Measurements from ENCODE around the gene ERF. TPM values are rescaled to one million over a fixed set of nuclear protein-coding genes. Genes with fewer than 3 reads are reported as not detected.

ERF gene
- polyA plus RNA-seq, 1 donor from 2014 or later: 3.8 TPM

DNA sequence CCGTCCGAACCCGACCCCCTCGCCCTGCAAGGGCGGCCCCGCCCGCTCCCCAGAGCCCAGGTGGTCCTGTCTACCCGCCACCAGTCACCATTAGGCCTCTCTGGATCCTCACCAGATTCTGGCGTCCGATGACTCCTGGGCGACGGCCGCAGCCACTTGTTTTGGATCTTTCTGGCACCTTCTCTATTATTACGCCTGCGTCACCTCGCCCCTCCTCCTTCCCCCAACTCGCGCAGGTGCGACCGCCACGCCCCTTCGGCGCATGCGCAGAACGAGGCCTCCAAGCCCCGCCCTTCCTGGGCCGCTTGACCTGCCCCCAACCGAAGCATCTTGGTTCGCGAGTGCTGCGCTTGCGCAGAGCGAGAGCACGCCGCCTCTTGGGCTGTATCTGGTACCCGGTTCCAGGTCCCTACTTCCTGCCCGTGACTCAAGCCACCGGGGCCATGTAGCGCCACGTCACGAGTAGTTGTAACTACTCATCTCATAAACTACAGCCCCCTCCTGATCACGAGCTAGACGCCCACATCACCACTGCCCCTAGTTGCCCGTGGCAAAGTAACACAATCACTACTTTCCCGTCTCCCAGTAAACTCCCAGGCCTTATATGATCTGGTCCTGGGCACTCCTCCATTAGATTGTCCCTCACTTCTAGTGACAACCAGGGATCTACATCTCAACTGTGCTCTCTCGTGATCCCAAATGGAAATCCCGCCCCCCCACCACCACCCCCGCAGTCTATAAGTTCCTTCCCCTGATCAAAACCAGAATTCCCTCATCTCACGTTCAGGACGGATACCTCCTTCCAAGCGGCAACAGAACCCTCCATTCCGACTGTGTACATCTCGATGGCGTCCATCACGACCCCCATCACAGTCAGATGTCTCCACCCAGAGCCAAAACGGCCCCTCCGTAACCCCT lies 37.1 kb downstream of the ERF start, which contains the start of gene DEDD2:
Gene DEDD2, minus strand, starts transcription at position 158 of the 918 bp plus-strand sequence. CDS start 670 bp downstream, outside the sequence.
- H3K9me2 ChIP-seq (ENCODE audit: insufficient read depth, low read length): no peaks in the 10 kb centered on the region
- H3K4me3 ChIP-seq (ENCODE audit: low read length): peak within 1 kb of the TSS; percentile 97
- H3F3A ChIP-seq (ENCODE audit: insufficient read depth, low read length, poor library complexity, severe bottlenecking): peaks cover 7% of the 10 kb centered on the region
- H3K9ac ChIP-seq (ENCODE audit: low read length): peak within 1 kb of the TSS; percentile 90
- no peaks in the 10 kb centered on the region for H3K36me3 ChIP-seq (ENCODE audit: insufficient read depth, low read length)
- H3K9me3 ChIP-seq (ENCODE audit: low read length): no peaks in the 10 kb centered on the region
- peaks cover 8% of the 10 kb centered on the region for H4K20me1 ChIP-seq (ENCODE audit: insufficient read depth)
- peak within 1 kb of the TSS; percentile 77 for H3K27ac ChIP-seq (ENCODE audit: low read length)
- peaks cover 41% of the 10 kb centered on the region for H3K79me2 ChIP-seq (replicated peaks; ENCODE audit: insufficient read depth, low read length)
- TF ChIP-seq POLR2AphosphoS5 (IDR thresholded peaks at IDR 0.05) (peak; percentile 74), MXI1 (conservative IDR thresholded peaks at IDR 0.05; ENCODE audit: poor library complexity, severe bottlenecking) (peak; percentile 59), EZH2 (IDR thresholded peaks at IDR 0.05; ENCODE audit: borderline replicate concordance, insufficient read depth, low read length, poor library complexity, severe bottlenecking) (no peak), EP300 (conservative IDR thresholded peaks at IDR 0.05; ENCODE audit: poor library complexity, severe bottlenecking) (peak; percentile 35), SMC3 (conservative IDR thresholded peaks at IDR 0.05; ENCODE audit: poor library complexity) (peak; percentile 23), CTCF (IDR thresholded peaks at IDR 0.05; ENCODE audit: poor library complexity, severe bottlenecking) (peak; percentile 39), RAD21 (conservative IDR thresholded peaks at IDR 0.05) (peak; percentile 27), TAF1 (IDR thresholded peaks at IDR 0.05; ENCODE audit: low read depth) (no peak)
- TF ChIP-seq, protein P1, sequence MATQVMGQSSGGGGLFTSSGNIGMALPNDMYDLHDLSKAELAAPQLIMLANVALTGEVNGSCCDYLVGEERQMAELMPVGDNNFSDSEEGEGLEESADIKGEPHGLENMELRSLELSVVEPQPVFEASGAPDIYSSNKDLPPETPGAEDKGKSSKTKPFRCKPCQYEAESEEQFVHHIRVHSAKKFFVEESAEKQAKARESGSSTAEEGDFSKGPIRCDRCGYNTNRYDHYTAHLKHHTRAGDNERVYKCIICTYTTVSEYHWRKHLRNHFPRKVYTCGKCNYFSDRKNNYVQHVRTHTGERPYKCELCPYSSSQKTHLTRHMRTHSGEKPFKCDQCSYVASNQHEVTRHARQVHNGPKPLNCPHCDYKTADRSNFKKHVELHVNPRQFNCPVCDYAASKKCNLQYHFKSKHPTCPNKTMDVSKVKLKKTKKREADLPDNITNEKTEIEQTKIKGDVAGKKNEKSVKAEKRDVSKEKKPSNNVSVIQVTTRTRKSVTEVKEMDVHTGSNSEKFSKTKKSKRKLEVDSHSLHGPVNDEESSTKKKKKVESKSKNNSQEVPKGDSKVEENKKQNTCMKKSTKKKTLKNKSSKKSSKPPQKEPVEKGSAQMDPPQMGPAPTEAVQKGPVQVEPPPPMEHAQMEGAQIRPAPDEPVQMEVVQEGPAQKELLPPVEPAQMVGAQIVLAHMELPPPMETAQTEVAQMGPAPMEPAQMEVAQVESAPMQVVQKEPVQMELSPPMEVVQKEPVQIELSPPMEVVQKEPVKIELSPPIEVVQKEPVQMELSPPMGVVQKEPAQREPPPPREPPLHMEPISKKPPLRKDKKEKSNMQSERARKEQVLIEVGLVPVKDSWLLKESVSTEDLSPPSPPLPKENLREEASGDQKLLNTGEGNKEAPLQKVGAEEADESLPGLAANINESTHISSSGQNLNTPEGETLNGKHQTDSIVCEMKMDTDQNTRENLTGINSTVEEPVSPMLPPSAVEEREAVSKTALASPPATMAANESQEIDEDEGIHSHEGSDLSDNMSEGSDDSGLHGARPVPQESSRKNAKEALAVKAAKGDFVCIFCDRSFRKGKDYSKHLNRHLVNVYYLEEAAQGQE (IDR thresholded peaks at IDR 0.05; ENCODE audit: borderline replicate concordance): no peak
- peak within 1 kb of the TSS; percentile 89 for H2AFZ ChIP-seq (ENCODE audit: low read depth, low read length)
- peak within 1 kb of the TSS; percentile 91 for H3K4me2 ChIP-seq (ENCODE audit: low read length)
- H3K27me3 ChIP-seq (ENCODE audit: insufficient read depth, low read depth, low read length): no peaks in the 10 kb centered on the region

DNA sequence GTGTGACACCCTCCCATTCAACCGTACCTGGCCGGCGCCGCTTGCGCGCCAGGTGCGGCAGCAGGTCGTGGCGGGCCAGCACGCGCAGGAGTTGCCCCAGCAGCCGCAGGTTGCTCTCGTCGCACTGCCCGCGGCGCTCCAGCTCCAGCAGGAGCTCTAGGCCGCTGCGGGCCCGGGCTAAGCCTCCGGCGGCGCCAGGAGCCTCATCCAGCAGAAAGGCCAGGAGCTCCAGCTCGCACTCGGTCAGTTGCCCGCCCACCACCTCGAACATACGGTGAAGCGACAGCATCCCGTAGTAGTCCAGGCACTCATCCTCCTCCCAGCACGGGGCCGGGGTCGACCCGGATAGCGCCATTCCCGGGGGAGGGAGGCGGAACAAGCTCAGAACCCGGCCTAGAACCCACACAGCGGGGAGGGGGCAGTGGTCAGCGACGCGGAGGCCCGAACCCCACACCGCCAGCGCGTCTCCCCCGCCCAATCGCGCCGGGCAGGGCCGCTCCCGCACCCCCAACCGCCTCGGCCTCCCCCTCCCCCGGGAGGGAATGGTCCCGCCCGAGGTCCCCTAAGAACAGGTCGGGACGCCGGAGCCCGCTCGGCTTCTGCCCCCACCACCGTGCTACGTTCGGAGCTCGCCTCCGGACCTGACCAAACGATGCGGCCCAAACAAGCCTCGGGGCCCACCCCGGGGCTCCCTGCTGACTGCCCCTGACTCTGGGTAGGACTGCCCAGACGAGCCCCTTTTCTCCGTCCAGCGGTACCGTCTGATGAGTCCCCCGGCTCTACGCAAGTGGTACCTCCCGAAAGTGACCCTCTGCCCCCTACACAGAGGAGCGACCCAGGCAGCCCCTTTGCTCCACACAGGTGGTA lies 38.0 kb downstream of the ERF start:
- peak overlapping the region; percentile 91 for H3K4me2 ChIP-seq (ENCODE audit: low read length)
- H3K9me2 ChIP-seq (ENCODE audit: insufficient read depth, low read length): no peaks in the 10 kb centered on the region
- peaks cover 7% of the 10 kb centered on the region for H3F3A ChIP-seq (ENCODE audit: insufficient read depth, low read length, poor library complexity, severe bottlenecking)
- H3K9ac ChIP-seq (ENCODE audit: low read length): peak overlapping the region; percentile 90
- TF ChIP-seq EP300 (conservative IDR thresholded peaks at IDR 0.05; ENCODE audit: poor library complexity, severe bottlenecking) (no peak), MXI1 (conservative IDR thresholded peaks at IDR 0.05; ENCODE audit: poor library complexity, severe bottlenecking) (no peak), EZH2 (IDR thresholded peaks at IDR 0.05; ENCODE audit: borderline replicate concordance, insufficient read depth, low read length, poor library complexity, severe bottlenecking) (no peak), RAD21 (conservative IDR thresholded peaks at IDR 0.05) (peak; percentile 21), SMC3 (conservative IDR thresholded peaks at IDR 0.05; ENCODE audit: poor library complexity) (peak; percentile 37), TAF1 (IDR thresholded peaks at IDR 0.05; ENCODE audit: low read depth) (no peak), POLR2AphosphoS5 (IDR thresholded peaks at IDR 0.05) (no peak), CTCF (IDR thresholded peaks at IDR 0.05; ENCODE audit: poor library complexity, severe bottlenecking) (no peak)
- TF ChIP-seq, protein P1 (IDR thresholded peaks at IDR 0.05; ENCODE audit: borderline replicate concordance): no peak
- H3K36me3 ChIP-seq (ENCODE audit: insufficient read depth, low read length): no peaks in the 10 kb centered on the region
- H3K9me3 ChIP-seq (ENCODE audit: low read length): no peaks in the 10 kb centered on the region
- no peaks in the 10 kb centered on the region for H3K27me3 ChIP-seq (ENCODE audit: insufficient read depth, low read depth, low read length)
- peak overlapping the region; percentile 97 for H3K4me3 ChIP-seq (ENCODE audit: low read length)
- H3K79me2 ChIP-seq (replicated peaks; ENCODE audit: insufficient read depth, low read length): peaks cover 42% of the 10 kb centered on the region
- H3K27ac ChIP-seq (ENCODE audit: low read length): peak overlapping the region; percentile 77
- peak overlapping the region; percentile 89 for H2AFZ ChIP-seq (ENCODE audit: low read depth, low read length)
- peaks cover 8% of the 10 kb centered on the region for H4K20me1 ChIP-seq (ENCODE audit: insufficient read depth)
